GM12801 (cell line): ENCODE measurements around the gene APOC1.

Source experiments
- TF ChIP-seq, protein P1 (sequence below): IDR thresholded peaks from one replicate; pipeline ENCODE4 v1.5.1; 2011; ENCODE audit warnings: control low read depth; ENCODE audit not compliant: insufficient read length; ENCODE audit errors: extremely low read depth

The APOC1 gene

DNA sequence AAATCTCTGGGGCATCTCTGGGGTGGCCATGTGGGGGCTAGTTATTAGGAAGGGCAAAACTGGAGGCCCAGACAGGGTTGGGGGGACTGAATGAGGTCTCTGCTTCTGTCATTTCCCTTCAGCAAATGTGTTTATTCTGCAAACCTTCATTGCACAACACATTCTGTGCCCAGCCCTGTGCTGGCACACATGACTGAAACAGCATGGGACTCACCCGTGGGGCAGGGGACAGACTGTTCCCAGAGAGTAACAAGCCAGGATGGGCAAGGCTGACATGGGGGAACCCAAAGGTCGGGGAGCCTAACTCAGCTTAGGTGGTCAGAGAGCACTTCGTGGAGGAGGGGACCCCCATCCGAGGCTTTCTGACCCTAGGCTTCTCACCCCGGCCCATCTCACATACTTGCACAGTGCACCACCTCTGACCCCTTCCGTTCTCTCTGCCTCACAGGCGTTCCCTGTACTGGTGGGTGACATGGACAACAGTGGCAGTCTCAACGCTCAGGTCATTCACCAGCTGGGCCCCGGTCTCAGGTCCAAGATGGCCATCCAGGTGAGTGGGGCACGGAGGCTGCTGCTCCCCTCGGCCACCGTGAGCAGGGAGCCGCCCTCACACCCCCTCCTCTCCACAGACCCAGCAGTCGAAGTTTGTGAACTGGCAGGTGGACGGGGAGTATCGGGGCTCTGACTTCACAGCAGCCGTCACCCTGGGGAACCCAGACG, 20.9 kb upstream of the APOC1 start:
- TF ChIP-seq, protein P1, sequence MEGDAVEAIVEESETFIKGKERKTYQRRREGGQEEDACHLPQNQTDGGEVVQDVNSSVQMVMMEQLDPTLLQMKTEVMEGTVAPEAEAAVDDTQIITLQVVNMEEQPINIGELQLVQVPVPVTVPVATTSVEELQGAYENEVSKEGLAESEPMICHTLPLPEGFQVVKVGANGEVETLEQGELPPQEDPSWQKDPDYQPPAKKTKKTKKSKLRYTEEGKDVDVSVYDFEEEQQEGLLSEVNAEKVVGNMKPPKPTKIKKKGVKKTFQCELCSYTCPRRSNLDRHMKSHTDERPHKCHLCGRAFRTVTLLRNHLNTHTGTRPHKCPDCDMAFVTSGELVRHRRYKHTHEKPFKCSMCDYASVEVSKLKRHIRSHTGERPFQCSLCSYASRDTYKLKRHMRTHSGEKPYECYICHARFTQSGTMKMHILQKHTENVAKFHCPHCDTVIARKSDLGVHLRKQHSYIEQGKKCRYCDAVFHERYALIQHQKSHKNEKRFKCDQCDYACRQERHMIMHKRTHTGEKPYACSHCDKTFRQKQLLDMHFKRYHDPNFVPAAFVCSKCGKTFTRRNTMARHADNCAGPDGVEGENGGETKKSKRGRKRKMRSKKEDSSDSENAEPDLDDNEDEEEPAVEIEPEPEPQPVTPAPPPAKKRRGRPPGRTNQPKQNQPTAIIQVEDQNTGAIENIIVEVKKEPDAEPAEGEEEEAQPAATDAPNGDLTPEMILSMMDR = no peak

GRCh38 chr19:44894052-44894400, 20.4 kb upstream of the APOC1 start:
- TF ChIP-seq, protein P1 = no peak

GRCh38 chr19:44894946-44895345, 19.5 kb upstream of the APOC1 start:
- TF ChIP-seq, protein P1 = no peak

GRCh38 chr19:44897835-44898234, 16.6 kb upstream of the APOC1 start:
- TF ChIP-seq, protein P1 = no peak

DNA sequence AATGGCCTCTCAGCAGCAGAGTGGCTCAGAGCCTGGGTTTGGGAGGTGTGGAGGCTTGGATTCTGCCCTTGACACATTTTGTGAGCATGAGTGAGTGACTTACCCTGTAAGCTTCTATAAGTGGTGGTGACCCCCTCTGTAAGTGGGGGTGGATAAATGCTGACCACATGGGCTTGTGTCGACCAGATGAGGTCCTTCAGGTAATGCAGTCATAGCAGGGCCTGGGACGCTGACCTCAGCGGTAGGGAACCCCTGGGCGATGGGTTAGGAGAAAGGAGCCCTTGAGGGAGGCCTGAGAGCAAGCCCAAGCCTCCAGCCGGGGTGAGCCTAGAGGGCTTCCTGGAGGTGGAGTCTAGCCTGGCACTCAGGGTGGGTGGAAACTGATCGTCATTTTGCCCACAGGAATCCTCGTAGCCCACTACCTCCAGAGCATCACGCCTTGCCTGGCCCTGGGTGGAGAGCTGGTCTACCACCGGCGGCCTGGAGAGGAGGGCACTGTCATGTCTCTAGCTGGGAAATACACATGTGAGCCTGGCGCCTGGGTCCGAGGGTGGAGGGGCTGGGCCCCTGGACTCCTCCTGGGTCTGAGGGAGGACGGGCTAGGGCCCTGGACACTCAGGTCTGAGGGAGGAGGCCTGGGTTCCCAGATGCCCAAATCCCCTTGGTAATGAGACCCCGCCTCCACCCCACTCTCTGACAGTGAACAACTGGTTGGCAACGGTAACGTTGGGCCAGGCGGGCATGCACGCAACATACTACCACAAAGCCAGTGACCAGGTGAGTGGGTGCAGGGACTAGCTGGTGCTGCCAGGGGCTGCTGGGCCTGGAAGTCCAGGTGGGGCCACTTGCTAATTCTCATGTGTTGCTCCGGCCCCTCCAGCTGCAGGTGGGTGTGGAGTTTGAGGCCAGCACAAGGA, 13.8 kb upstream of the APOC1 start:
- TF ChIP-seq, protein P1 = no peak

DNA sequence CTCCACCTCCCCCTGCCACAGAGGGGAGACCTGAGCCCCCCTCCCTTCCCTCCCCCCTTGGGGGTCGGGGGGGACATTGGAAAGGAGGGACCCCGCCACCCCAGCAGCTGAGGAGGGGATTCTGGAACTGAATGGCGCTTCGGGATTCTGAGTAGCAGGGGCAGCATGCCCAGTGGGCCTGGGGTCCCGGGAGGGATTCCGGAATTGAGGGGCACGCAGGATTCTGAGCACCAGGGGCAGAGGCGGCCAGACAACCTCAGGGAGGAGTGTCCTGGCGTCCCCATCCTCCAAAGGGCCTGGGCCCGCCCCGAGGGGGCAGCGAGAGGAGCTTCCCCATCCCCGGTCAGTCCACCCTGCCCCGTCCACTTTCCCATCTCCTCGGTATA, 11.2 kb upstream of the APOC1 start:
- TF ChIP-seq, protein P1 = no peak

- TF ChIP-seq, protein P1 = no peak
Observed at GRCh38 chr19:44903602-44904425, 10.6 kb upstream of the APOC1 start.
